LHCN-M2 (cell line): Measurements from ENCODE around the gene RPUSD1. TPM values are rescaled to one million over a fixed set of nuclear protein-coding genes. Genes with fewer than 3 reads are reported as not detected.
"Not testable (repeated sequence)": the region's sequence is repeated elsewhere in the genome, so short reads cannot be mapped to it uniquely, and the experiment has no call there.

ENCODE experiments used
- DNase-seq: peaks from one replicate; pipeline ENCODE4 v3.0.0-alpha.2; 2012; ENCODE audit warnings: low read depth
- polyA plus RNA-seq: library from polyadenylated mRNA; unstranded; fragments of >200 nt; gene quantifications from one replicate; pipeline ENCODE4 v1.2.1, GENCODE V29; 2012; ENCODE audit warnings: missing spikeins
- total RNA-seq: library from RNA; depleted of rRNA; stranded (reverse); fragments of >200 nt; gene quantifications from 2 replicates; pipeline ENCODE4 v1.2.3, GENCODE V29; 2014; rRNA removed

RPUSD1 gene
- 46.0 and 56.6 TPM in 2 replicates for total RNA-seq
- polyA plus RNA-seq = 23.2 TPM

- no peak for DNase-seq
Measured at GRCh38 chr16:787978-788398, at the start of gene RPUSD1. Gene RPUSD1 (minus strand): TSS chr16:788381. CDS start chr16:787737, 644 bp downstream.

- DNase-seq = not testable (repeated sequence)
Measured at GRCh38 chr16:836822-837221, 48.6 kb upstream of the RPUSD1 start.

- no peak for DNase-seq
Measured at GRCh38 chr16:836221-836620, 48.0 kb upstream of the RPUSD1 start.

- no peak for DNase-seq
Measured at GRCh38 chr16:835373-835772, 47.2 kb upstream of the RPUSD1 start.

GRCh38 chr16:833411-833810 is 45.2 kb upstream of the RPUSD1 start:
- DNase-seq = no peak

GRCh38 chr16:832652-833336 is 44.6 kb upstream of the RPUSD1 start:
- DNase-seq = no peak

- DNase-seq = no peak
Measured at GRCh38 chr16:831571-832413, 43.6 kb upstream of the RPUSD1 start.

GRCh38 chr16:830871-831570 is 42.8 kb upstream of the RPUSD1 start:
- no peak for DNase-seq

GRCh38 chr16:830107-830870 is 42.1 kb upstream of the RPUSD1 start:
- no peak for DNase-seq

GRCh38 chr16:828891-829290 is 40.7 kb upstream of the RPUSD1 start:
- no peak for DNase-seq

GRCh38 chr16:827513-827912 is 39.3 kb upstream of the RPUSD1 start:
- DNase-seq = no peak

GRCh38 chr16:825341-826061 is 37.3 kb upstream of the RPUSD1 start:
- no peak for DNase-seq

- DNase-seq = no peak
Measured at GRCh38 chr16:824601-825000, 36.4 kb upstream of the RPUSD1 start.

GRCh38 chr16:824194-824593 is 36.0 kb upstream of the RPUSD1 start:
- no peak for DNase-seq

- DNase-seq = no peak
Measured at GRCh38 chr16:822909-823297, 34.7 kb upstream of the RPUSD1 start.

- DNase-seq = no peak
Measured at GRCh38 chr16:822174-822908, 34.2 kb upstream of the RPUSD1 start.

- DNase-seq = no peak
Measured at GRCh38 chr16:821751-822150, 33.6 kb upstream of the RPUSD1 start.

GRCh38 chr16:820748-821147 is 32.6 kb upstream of the RPUSD1 start:
- no peak for DNase-seq

GRCh38 chr16:820044-820408 is 31.8 kb upstream of the RPUSD1 start:
- not testable (repeated sequence) for DNase-seq
